Sciatic nerve (tissue), 2 donors: ENCODE data around the gene PRKG1. TPM values are rescaled to one million over a fixed set of nuclear protein-coding genes. Genes with fewer than 3 reads are reported as not detected.
A peak's percentile ranks its signal among the peaks of the same experiment; 100 is the strongest.
"Not testable (repeated sequence)": the region's sequence is repeated elsewhere in the genome, so short reads cannot be mapped to it uniquely, and the experiment has no call there.

Source experiments
- ATAC-seq: fragments of 200-7000 bp; cut with Tn5 transposase; one replicate; pipeline ENCODE4 v1.9.1; 2020; ENCODE audit warnings: mild to moderate bottlenecking, moderate library complexity
- DNase-seq: peaks from one replicate; pipeline ENCODE4 v3.0.0-alpha.2; 2020; ENCODE audit warnings: low spot score
- intact Hi-C: fragments of 100-400 bp; cut with DNase I; formaldehyde crosslinking; loops from one replicate; pipeline ENCODE4 v1.14.2; 2022
- total RNA-seq: library from RNA; stranded (reverse); fragmentation: NEBNext Ultra II Directional; extraction: Animal tissue kit (Norgen Biotek cat#: 25700); gene quantifications from one replicate; pipeline ENCODE4 v1.2.1, GENCODE V29; 2021
- donor health status: DM: no; HTN: no; CAD: no.
- donor health status: DM: no; HTN: no; CAD: no.

PRKG1 gene
- total RNA-seq, 1 donor from 2014 or later = 20.0 TPM

- ATAC-seq, DNase-seq, intact Hi-C loops: not testable (repeated sequence)
Observed at GRCh38 chr10:51581196-51581595, 506.9 kb downstream of the PRKG1 start.

- intact Hi-C loops = no loop called here
- ATAC-seq (no peak), DNase-seq (no peak)
Observed at GRCh38 chr10:51583976-51584375, 509.7 kb downstream of the PRKG1 start.

- ATAC-seq (no peak), DNase-seq (no peak)
- intact Hi-C loops = no loop called here
Observed at GRCh38 chr10:51585742-51586141, 511.5 kb downstream of the PRKG1 start.

- DNase-seq = no peak
- no peak for ATAC-seq
- intact Hi-C loops = no loop called here
Observed at GRCh38 chr10:51588984-51589383, 514.7 kb downstream of the PRKG1 start.

GRCh38 chr10:51590818-51591217 is 516.5 kb downstream of the PRKG1 start:
- intact Hi-C loops = no loop called here
- no peak for DNase-seq
- ATAC-seq = no peak

- DNase-seq (no peak), ATAC-seq (no peak)
- intact Hi-C loops = no loop called here
Observed at GRCh38 chr10:51596695-51597094, 522.4 kb downstream of the PRKG1 start.

- no peak for ATAC-seq
- no peak for DNase-seq
- intact Hi-C loops = no loop called here
Observed at GRCh38 chr10:51599647-51600046, 525.4 kb downstream of the PRKG1 start.

- ATAC-seq (no peak), DNase-seq (no peak)
- intact Hi-C loops = no loop called here
Observed at GRCh38 chr10:51602326-51602725, 528.0 kb downstream of the PRKG1 start.

GRCh38 chr10:51604579-51604978 is 530.3 kb downstream of the PRKG1 start:
- DNase-seq (no peak), ATAC-seq (no peak)
- intact Hi-C loops = no loop called here

GRCh38 chr10:51606825-51607462 is 532.7 kb downstream of the PRKG1 start:
- no peak for ATAC-seq
- DNase-seq = no peak
- intact Hi-C loops = no loop called here

- ATAC-seq (no peak), DNase-seq (no peak)
- intact Hi-C loops = no loop called here
Observed at GRCh38 chr10:51607463-51607835, 533.2 kb downstream of the PRKG1 start.

- intact Hi-C loops = no loop called here
- ATAC-seq (no peak), DNase-seq (no peak)
Observed at GRCh38 chr10:51608211-51608610, 533.9 kb downstream of the PRKG1 start.

GRCh38 chr10:51615764-51616298 is 541.5 kb downstream of the PRKG1 start:
- ATAC-seq (no peak), DNase-seq (no peak)
- intact Hi-C loops = no loop called here

GRCh38 chr10:51617576-51618235 is 543.4 kb downstream of the PRKG1 start:
- peak; percentile 87 for ATAC-seq
- no peak for DNase-seq
- intact Hi-C loops = no loop called here

- intact Hi-C loops = no loop called here
- DNase-seq = no peak
- ATAC-seq = no peak
Observed at GRCh38 chr10:51619365-51619764, 545.1 kb downstream of the PRKG1 start.

GRCh38 chr10:51620131-51620530 is 545.8 kb downstream of the PRKG1 start:
- no peak for ATAC-seq
- intact Hi-C loops = no loop called here
- no peak for DNase-seq

- intact Hi-C loops = no loop called here
- ATAC-seq (no peak), DNase-seq (no peak)
Observed at GRCh38 chr10:51624013-51624412, 549.7 kb downstream of the PRKG1 start.

GRCh38 chr10:51629934-51630639 is 555.8 kb downstream of the PRKG1 start:
- no peak for DNase-seq
- no peak for ATAC-seq
- intact Hi-C loops = no loop called here

- ATAC-seq = no peak
- intact Hi-C loops = no loop called here
- DNase-seq = no peak
Observed at GRCh38 chr10:51630640-51631005, 556.3 kb downstream of the PRKG1 start.

GRCh38 chr10:51635436-51635835 is 561.1 kb downstream of the PRKG1 start:
- DNase-seq (no peak), ATAC-seq (no peak)
- intact Hi-C loops = no loop called here
